Stimulated activated CD4-positive, alpha-beta T cell treated with anti-CD3 and anti-CD28 coated beads, Interleukin-15, amount 100 ng/mL, for 24 hours (primary cell): Measurements from ENCODE around the gene EIF2S3.
"Not testable (repeated sequence)": the region's sequence is repeated elsewhere in the genome, so short reads cannot be mapped to it uniquely, and the experiment has no call there.

Experiments used
- DNase-seq: peaks from one replicate; pipeline ENCODE4 v3.0.0-alpha.2; 2020

The EIF2S3 gene

GRCh38 chrX:24050522-24051318 is 4.0 kb upstream of the EIF2S3 start:
- DNase-seq, result not testable (repeated sequence)

DNA sequence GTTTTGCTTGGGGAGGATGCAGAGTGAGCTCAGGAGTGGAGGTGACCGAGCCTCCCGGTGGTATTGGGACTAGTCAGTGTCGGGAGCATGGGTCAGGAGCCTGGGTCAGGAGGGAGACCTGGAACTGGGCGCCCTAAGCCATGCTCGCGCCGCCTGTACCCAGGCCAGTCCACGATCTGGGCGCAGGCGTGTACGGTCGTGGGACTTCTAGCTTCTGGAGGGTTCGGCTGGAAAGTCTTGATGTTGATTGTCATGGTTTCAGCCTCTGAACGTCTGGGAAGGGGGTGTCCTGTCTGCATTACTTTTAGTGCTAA is 244 bp downstream of the EIF2S3 start:
- no peak for DNase-seq

DNA sequence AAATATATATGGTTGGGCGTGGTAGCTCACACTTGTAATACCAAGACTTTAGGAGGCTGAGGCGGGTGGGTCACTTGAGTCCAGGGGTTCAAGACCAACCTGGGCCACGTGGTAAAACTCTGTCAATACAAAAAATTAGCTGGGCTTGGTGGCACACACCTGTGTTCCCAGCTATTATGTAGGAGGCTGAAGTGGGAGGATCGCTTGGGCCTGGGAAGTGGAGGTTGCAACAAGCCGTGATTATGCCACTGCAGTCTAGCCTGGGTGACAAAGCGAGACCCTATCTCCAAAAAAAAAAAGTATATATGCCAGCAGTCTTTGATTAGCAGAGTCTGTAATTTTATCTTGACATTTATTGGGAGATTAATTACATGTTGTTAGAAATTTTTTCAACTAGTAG is 8.7 kb downstream of the EIF2S3 start:
- no peak for DNase-seq

DNA sequence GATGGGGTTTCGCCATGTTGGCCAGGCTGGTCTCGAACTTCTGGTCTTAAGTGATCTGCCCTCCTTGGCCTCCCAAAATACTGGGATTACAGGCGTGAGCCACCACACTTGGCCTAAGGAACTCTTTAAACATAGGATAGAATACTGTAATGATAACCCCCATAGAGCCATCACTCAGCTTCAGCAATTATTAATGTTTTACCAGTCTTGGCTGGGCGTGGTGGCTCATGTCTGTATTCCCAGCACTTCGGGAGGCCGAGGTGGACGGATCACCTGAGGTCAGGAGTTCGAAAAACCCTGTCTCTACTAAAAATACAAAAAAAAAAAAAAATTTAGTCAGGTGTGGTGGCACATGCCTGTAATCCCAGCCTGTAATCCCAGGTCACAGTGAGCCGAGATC is 15.1 kb downstream of the EIF2S3 start:
- DNase-seq, result no peak

- DNase-seq, result no peak
Observed at GRCh38 chrX:24079411-24079810, 24.7 kb downstream of the EIF2S3 start.

GRCh38 chrX:24080245-24080644 is 25.5 kb downstream of the EIF2S3 start:
- DNase-seq, result peak; percentile 29

DNA sequence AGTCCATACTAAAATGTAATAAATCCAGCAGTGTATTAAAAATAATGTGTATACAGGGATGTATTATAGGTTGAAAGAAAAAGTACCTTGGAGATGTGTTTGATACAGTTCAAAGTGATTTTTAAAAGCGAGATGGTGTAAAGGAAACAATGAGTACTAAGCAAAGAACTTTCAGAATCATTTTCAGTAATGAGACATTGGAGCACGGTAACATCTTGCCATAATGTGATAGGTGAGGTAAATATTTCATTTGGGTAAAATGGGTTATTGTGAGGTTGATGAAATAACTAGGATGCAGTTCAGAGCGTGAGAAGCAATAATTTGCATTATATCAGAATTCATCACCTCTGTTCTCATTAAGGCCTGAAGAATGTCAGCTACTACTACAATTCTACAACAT is 25.9 kb downstream of the EIF2S3 start:
- DNase-seq, result no peak

GRCh38 chrX:24081661-24082154 is 27.0 kb downstream of the EIF2S3 start:
- DNase-seq, result peak; percentile 59

GRCh38 chrX:24082447-24082846 is 27.7 kb downstream of the EIF2S3 start:
- no peak for DNase-seq

GRCh38 chrX:24085101-24085500 is 30.3 kb downstream of the EIF2S3 start:
- no peak for DNase-seq

- DNase-seq, result no peak
Observed at GRCh38 chrX:24090300-24091200, 35.8 kb downstream of the EIF2S3 start.

DNA sequence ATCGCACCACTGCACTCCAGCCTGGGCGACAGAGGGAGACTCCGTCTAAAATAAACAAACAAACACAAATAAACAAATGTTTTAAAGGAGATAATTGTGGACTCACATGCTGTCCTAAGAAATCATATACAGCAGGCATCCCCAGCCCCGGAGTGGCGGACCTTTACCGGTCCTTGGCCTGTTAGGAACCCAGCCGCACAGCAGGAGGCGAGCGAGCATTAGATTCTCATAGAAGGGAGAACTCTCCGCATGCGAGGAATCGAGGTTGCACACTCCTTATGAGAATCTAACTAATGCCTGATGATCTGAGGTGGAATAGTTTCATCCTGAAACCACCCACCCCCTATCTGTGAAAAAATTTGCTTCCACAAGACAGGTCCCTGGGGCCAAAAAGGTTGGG is 39.0 kb downstream of the EIF2S3 start:
- no peak for DNase-seq

GRCh38 chrX:24097741-24098260 is 43.0 kb downstream of the EIF2S3 start:
- DNase-seq, result no peak

- no peak for DNase-seq
Observed at GRCh38 chrX:24098932-24099331, 44.2 kb downstream of the EIF2S3 start.

DNA sequence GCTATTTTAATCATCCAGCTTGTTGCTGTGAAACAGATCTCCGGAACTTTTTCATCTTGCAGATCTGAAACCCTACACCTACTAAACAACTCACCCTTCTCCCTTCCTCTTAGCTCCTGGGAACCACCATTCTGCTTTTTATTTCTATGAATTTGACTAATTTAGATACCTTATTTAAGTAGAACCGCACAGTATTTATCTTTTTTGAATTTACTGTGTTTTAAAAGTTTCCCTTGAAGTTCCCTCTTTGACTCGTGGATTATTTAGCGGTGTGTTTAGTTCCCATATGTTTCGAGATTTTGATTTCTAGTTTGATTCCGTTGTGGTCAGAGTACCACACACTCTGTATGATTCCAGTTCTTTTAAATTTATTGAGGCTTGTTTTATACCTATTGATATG is 44.6 kb downstream of the EIF2S3 start:
- no peak for DNase-seq

DNA sequence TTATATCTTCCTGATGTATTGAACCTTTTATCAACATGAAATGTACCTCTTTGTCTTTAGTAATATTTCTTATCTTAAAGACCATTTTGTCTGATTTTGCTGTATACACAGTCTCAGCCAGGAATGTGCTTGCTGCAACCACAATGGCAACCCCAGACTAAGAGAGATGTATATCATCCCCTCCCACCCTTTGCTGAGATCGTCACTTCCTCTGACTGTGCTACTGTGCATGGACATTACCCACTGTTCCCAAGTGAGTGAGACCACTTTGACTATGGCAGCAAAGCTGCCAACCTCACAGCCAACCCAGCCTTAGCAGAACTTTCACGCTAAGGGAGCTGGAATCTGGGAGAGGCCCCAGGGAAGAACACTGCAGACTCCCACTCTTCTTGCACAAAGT is 46.0 kb downstream of the EIF2S3 start:
- DNase-seq, result no peak

GRCh38 chrX:24110069-24110468 is 55.3 kb downstream of the EIF2S3 start:
- no peak for DNase-seq

DNA sequence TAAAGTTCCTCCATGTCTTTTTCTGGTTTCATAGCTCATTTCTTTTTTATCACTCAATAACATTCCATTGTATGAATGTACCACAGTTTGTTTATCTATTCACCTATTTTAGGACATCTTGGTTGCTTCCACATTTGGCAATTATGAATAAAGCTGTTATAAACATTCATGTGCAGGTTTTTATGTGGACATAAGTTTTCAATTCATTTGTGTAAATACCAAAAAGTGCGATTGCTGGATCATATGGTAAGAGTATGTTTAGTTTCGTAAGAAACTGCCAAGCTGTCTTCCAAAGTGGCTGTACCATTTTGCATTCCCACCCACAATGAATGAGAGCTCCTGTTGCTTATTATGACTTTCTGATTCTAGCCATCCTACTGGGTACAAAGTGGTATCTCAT is 58.4 kb downstream of the EIF2S3 start:
- DNase-seq, result no peak

- DNase-seq, result no peak
Observed at GRCh38 chrX:24117258-24117657, 62.5 kb downstream of the EIF2S3 start.

DNA sequence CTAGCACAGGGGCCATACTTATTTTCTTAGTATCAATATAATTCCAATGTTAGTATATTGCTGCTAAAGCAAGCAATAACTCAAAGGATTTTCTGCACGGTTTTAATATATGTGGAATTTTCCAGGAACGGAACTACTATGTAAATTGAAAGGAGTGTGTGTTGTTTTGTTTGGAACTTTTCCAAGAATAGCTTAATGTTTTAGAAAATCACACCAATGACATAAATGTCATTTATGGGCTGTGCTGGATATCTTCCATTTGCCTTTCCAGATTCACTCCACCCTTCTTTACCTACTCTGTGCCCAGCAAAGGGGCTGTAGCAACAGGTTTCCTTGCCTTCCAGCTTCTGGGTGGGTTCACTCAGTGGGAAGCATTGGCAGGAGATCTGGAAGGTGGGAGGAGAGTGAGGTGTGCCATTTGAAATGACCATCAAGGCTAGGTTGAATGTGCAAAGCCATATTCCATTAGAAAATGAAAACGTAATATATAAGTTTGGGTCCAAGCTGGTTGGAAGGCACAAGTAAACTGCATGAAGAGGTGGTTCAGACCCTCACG is 69.6 kb downstream of the EIF2S3 start:
- DNase-seq, result no peak

GRCh38 chrX:24125028-24125612 is 70.4 kb downstream of the EIF2S3 start:
- DNase-seq, result no peak
